Gastrocnemius medialis (tissue), 4 donors: ENCODE data around the gene TLR9. TPM values are rescaled to one million over a fixed set of nuclear protein-coding genes. Genes with fewer than 3 reads are reported as not detected.

Experiments used
- ATAC-seq, 2 donors: fragments of 150-250 bp; one replicate each; pipeline ENCODE4 v1.9.1; 2016
- DNase-seq, 2 donors: peaks; one replicate each; pipeline ENCODE4 v3.0.0-alpha.2; 2019
- H3K27ac ChIP-seq, 4 donors: fragments of 200-600 bp; sonication (generic); 1 replicate in 1 of 4; 2 replicates in 3 of 4; pipeline ENCODE4 v1.5.1; 2016 to 2018; ENCODE audit warnings: mild to moderate bottlenecking in 2 of 4, moderate library complexity in 1 of 4
- H3K27me3 ChIP-seq, 3 donors: fragments of 200-600 bp; sonication (generic) in 2 of 3; 1 replicate in 1 of 3; 2 replicates in 2 of 3; pipeline versions ENCODE4 v1.5.1 to v1.6.0; 2016 to 2019; ENCODE audit warnings: mild to moderate bottlenecking in 1 of 3, moderate library complexity in 1 of 3
- H3K36me3 ChIP-seq, 2 donors: fragments of 200-600 bp; sonication (generic) in 1 of 2; one replicate each; pipeline ENCODE4 v1.5.1; 2017 to 2018
- H3K4me1 ChIP-seq, 2 donors: fragments of 200-600 bp; sonication (generic) in 1 of 2; one replicate each; pipeline ENCODE4 v1.5.1; 2016 to 2017; ENCODE audit warnings: mild to moderate bottlenecking in 2 of 2
- H3K4me3 ChIP-seq, 4 donors: fragments of 200-600 bp; sonication (generic) in 3 of 4; 1 replicate in 1 of 4; 2 replicates in 3 of 4; pipeline ENCODE4 v1.5.1; 2016 to 2019; ENCODE audit warnings: mild to moderate bottlenecking in 2 of 4
- H3K9me3 ChIP-seq, 3 donors: fragments of 200-600 bp; sonication (generic) in 2 of 3; 1 replicate in 1 of 3; 2 replicates in 2 of 3; pipeline ENCODE4 v1.5.1; 2016 to 2019
- CTCF ChIP-seq, 5 experiments: fragments of 450-650 bp in 3 of 5; fragments of 200-600 bp in 2 of 5; sonication (generic) in 2 of 5; IDR thresholded peaks in 4 of 5; conservative IDR thresholded peaks in 1 of 5; 1 replicate in 4 of 5; 2 replicates in 1 of 5; pipeline ENCODE4 v1.5.1; 2016 to 2019; ENCODE audit warnings: antibody characterized with exemption in 5 of 5, mild to moderate bottlenecking in 3 of 5, moderate library complexity in 3 of 5
- POLR2A ChIP-seq, 2 donors: fragments of 450-650 bp; IDR thresholded peaks; one replicate each; pipeline ENCODE4 v1.6.1; 2017; ENCODE audit warnings: antibody characterized with exemption in 2 of 2, mild to moderate bottlenecking in 2 of 2, moderate library complexity in 2 of 2
- in situ Hi-C, 4 donors: fragments of 200-750 bp; cut with MboI; loops; one replicate each; pipeline versions ENCODE4 v1.15.0 to v1.8.0; 2017; ENCODE audit warnings: low sequenced_read_pairs in 4 of 4
- intact Hi-C: fragments of 100-400 bp; cut with DNase I; formaldehyde crosslinking; loops from one replicate; pipeline ENCODE4 v1.15.1; 2023; ENCODE audit warnings: low total_unique reads
- total RNA-seq, 4 donors: library from RNA; depleted of rRNA; stranded (reverse); fragments of >200 nt; gene quantifications; one replicate each; pipeline versions ENCODE4 v1.1.0 to v1.2.3, GENCODE V29; 2016

Gene TLR9
- total RNA-seq, 4 donors from 2014 or later, result 0.07 to 0.41 (median 0.13) TPM; not detected in 1

GRCh38 chr3:52211268-52211891, 14.1 kb downstream of the TLR9 start:
- H3K36me3 ChIP-seq, result peaks cover 5 to 91% of the 10 kb centered on the region in 2 donors
- in situ Hi-C loops (no loop called here), intact Hi-C loops (no loop called here)

GRCh38 chr3:52210550-52211046, 14.8 kb downstream of the TLR9 start:
- Histone ChIP-seq H3K27ac (no peak overlapping the region), H3K4me3 (no peak overlapping the region), H3K36me3 (peaks cover 5 to 99% of the 10 kb centered on the region in 2 donors), H3K9me3 (no peaks in the 10 kb centered on the region), H3K4me1 (no peaks in the 10 kb centered on the region), H3K27me3 (no peaks in the 10 kb centered on the region)
- DNase-seq (no peak), ATAC-seq (peak in 1 of 2 donors; percentile 47)
- intact Hi-C loops, result no loop called here
- TF ChIP-seq CTCF (IDR thresholded peaks at IDR 0.05 in 4 of 5, conservative IDR thresholded peaks at IDR 0.05 in 1 of 5), result no peak
- no peak for TF ChIP-seq POLR2A (IDR thresholded peaks at IDR 0.05)
- in situ Hi-C loops, result no loop called here

More at GRCh38 chr3:52211268-52211891, 14.1 kb downstream of the TLR9 start:
- no peak for DNase-seq
- H3K27me3 ChIP-seq, result no peaks in the 10 kb centered on the region
- H3K9me3 ChIP-seq, result no peaks in the 10 kb centered on the region
- ATAC-seq, result no peak
- no peak overlapping the region for H3K27ac ChIP-seq
- peaks cover 2 to 7% of the 10 kb centered on the region in 2 donors for H3K4me1 ChIP-seq
- TF ChIP-seq POLR2A (IDR thresholded peaks at IDR 0.05) (no peak), CTCF (IDR thresholded peaks at IDR 0.05 in 4 of 5, conservative IDR thresholded peaks at IDR 0.05 in 1 of 5) (no peak)
- no peak overlapping the region for H3K4me3 ChIP-seq

GRCh38 chr3:52210037-52210436, 15.4 kb downstream of the TLR9 start:
- no peak for DNase-seq
- Histone ChIP-seq H3K27ac (no peak overlapping the region), H3K27me3 (no peaks in the 10 kb centered on the region), H3K4me1 (no peaks in the 10 kb centered on the region), H3K36me3 (peaks cover 5 to 100% of the 10 kb centered on the region in 2 donors), H3K4me3 (no peak overlapping the region), H3K9me3 (no peaks in the 10 kb centered on the region)
- in situ Hi-C loops (no loop called here), intact Hi-C loops (no loop called here)
- TF ChIP-seq CTCF (IDR thresholded peaks at IDR 0.05 in 4 of 5, conservative IDR thresholded peaks at IDR 0.05 in 1 of 5), result no peak
- no peak for TF ChIP-seq POLR2A (IDR thresholded peaks at IDR 0.05)
- no peak for ATAC-seq

- Histone ChIP-seq H3K9me3 (no peaks in the 10 kb centered on the region), H3K4me3 (no peak overlapping the region), H3K27me3 (no peaks in the 10 kb centered on the region), H3K4me1 (no peaks in the 10 kb centered on the region), H3K27ac (no peak overlapping the region), H3K36me3 (peaks cover 9 to 100% of the 10 kb centered on the region in 2 donors)
- intact Hi-C loops (no loop called here), in situ Hi-C loops (no loop called here)
- ATAC-seq (no peak), DNase-seq (no peak)
- no peak for TF ChIP-seq CTCF (IDR thresholded peaks at IDR 0.05 in 4 of 5, conservative IDR thresholded peaks at IDR 0.05 in 1 of 5)
- no peak for TF ChIP-seq POLR2A (IDR thresholded peaks at IDR 0.05)
These were observed 16.9 kb downstream of the TLR9 start for GRCh38 chr3:52208556-52208955.
